ENCODE measurements around the gene SEPTIN7. TPM values are rescaled to one million over a fixed set of nuclear protein-coding genes. Genes with fewer than 3 reads are reported as not detected.

The SEPTIN7 gene
- total RNA-seq, 1 donor from 2014 or later: 267 TPM

GRCh38 chr7:35819954-35820703, 19.3 kb downstream of the SEPTIN7 start:
- DNase-seq (ENCODE audit: low spot score): no peak
- no peak for ATAC-seq

GRCh38 chr7:35820858-35821257, 20.0 kb downstream of the SEPTIN7 start:
- DNase-seq (ENCODE audit: low spot score) (no peak), ATAC-seq (no peak)
- intact Hi-C loops (cut with DNase I): no loop called here

More at GRCh38 chr7:35819954-35820703, 19.3 kb downstream of the SEPTIN7 start:
- intact Hi-C loops (cut with DNase I): no loop called here

DNA sequence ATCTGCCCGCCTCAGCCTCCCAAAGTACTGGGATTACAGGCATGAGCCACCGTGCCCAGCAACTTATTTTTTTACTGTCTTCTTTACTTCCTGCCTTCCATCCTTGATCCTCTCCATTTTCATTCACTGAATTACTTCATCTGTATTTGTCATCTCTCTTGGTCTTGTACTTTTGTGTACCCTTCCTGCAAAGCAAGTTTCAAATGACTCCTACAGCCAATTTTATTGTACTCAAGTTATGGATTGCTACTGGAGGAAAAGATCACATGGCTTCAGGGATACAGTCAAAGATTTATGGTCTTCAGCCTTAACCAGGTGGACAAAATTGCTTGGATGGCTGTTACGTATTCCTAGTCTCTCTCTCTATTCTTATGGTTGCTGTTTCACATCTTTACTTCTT, 22.6 kb downstream of the SEPTIN7 start:
- DNase-seq (ENCODE audit: low spot score) (no peak), ATAC-seq (no peak)
- intact Hi-C loops (cut with DNase I): no loop called here

DNA sequence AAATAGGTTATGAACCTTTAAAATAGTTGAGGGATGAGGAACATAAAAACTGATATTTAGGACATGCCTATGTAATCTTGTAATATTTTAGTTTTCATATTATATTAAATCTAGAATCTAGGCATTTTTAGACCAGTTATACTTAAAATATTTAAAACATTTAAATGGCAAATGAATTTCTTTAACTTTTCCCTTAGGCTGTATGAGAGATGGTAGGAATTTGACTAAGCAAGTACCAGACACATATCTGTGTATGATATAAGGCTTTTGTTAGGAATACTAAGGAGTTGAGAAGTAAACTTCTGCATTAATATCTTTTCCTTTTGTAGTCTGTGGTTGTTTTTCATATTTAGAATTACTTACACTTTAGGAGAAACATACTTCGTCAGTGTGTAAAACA, 25.1 kb downstream of the SEPTIN7 start:
- ATAC-seq: no peak
- intact Hi-C loops (cut with DNase I): no loop called here
- DNase-seq (ENCODE audit: low spot score): no peak

GRCh38 chr7:35826751-35827150, 25.9 kb downstream of the SEPTIN7 start:
- ATAC-seq: no peak
- intact Hi-C loops (cut with DNase I): no loop called here
- no peak for DNase-seq (ENCODE audit: low spot score)

- intact Hi-C loops (cut with DNase I): no loop called here
- ATAC-seq (no peak), DNase-seq (ENCODE audit: low spot score) (no peak)
Observed at GRCh38 chr7:35828817-35829216, 28.0 kb downstream of the SEPTIN7 start.

GRCh38 chr7:35831208-35831607, 30.4 kb downstream of the SEPTIN7 start:
- ATAC-seq (peak; percentile 79), DNase-seq (ENCODE audit: low spot score) (no peak)
- intact Hi-C loops (cut with DNase I): no loop called here

GRCh38 chr7:35839860-35840854, 39.3 kb downstream of the SEPTIN7 start:
- intact Hi-C loops (cut with DNase I): no loop called here
- DNase-seq (ENCODE audit: low spot score) (no peak), ATAC-seq (no peak)

GRCh38 chr7:35846816-35847412, 46.1 kb downstream of the SEPTIN7 start:
- ATAC-seq (no peak), DNase-seq (ENCODE audit: low spot score) (no peak)
- intact Hi-C loops (cut with DNase I): no loop called here

DNA sequence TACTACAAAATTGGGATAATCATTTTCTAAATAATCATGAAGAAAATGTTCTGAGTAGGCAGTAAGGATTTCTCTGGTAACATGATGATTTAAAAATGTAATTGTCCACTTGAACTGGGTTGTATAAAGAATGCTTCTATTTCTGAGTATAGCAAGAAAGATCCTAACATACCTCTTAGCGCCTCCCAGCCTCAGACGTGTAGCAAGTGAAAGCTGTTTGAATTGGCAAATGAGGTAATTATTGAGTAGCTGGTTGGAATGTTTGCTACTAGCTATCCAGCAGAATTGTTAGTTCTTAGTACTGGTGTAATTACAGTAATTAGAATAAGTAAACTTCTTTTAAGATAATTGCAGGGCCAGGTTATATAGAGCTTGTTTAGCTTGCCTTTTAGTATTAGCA, 47.9 kb downstream of the SEPTIN7 start:
- no peak for ATAC-seq
- no peak for DNase-seq (ENCODE audit: low spot score)
- intact Hi-C loops (cut with DNase I): no loop called here

- intact Hi-C loops (cut with DNase I): no loop called here
- ATAC-seq: no peak
- DNase-seq (ENCODE audit: low spot score): no peak
Observed at GRCh38 chr7:35849158-35849831, 48.4 kb downstream of the SEPTIN7 start.

GRCh38 chr7:35849954-35850353, 49.1 kb downstream of the SEPTIN7 start:
- ATAC-seq (no peak), DNase-seq (ENCODE audit: low spot score) (no peak)
- intact Hi-C loops (cut with DNase I): no loop called here

Other genes with a start within 250 kb of the SEPTIN7 start
- 33.8 TPM for gene HERPUD2, start 105.9 kb upstream of the SEPTIN7 start, total RNA-seq

All from sciatic nerve (tissue), 2 donors.